ENCODE results near the gene MYO10. TPM values are rescaled to one million over a fixed set of nuclear protein-coding genes. Genes with fewer than 3 reads are reported as not detected.

MYO10 gene
- total RNA-seq, 1 experiment from 2014 or later: 71.9 TPM

GRCh38 chr5:16733331-16734006, 202.6 kb downstream of the MYO10 start:
- no peaks in the 10 kb centered on the region for H3K9me3 ChIP-seq (ENCODE audit: control insufficient read depth, insufficient read depth, low read depth, low read length)
- H3K36me3 ChIP-seq (ENCODE audit: control insufficient read depth, insufficient read depth, low read length): no peaks in the 10 kb centered on the region
- in situ Hi-C loops (cut with HindIII; ENCODE audit: low pct_unique_long_range_greater_than_20kb, low sequenced_read_pairs) (no loop called here), intact Hi-C loops (cut with micrococcal nuclease; ENCODE audit: unreplicated experiment) (no loop called here)
- POLR2A ChIA-PET: interaction anchor here (0.6 kb wide), 1 partner anchor 29 kb away, joined by 9 read pairs; no protein-coding TSS in a partner anchor
- TF ChIP-seq SIN3A (IDR thresholded peaks at IDR 0.05; ENCODE audit: borderline replicate concordance, insufficient read depth, low read depth, low read length) (no peak), REST (IDR thresholded peaks at IDR 0.05; ENCODE audit: insufficient read depth in 1 of 2, low read depth in 2 of 2, low read length in 1 of 2) (no peak), TCF7L2 (IDR thresholded peaks at IDR 0.05; ENCODE audit: low read depth, low read length) (no peak), POLR2AphosphoS5 (IDR thresholded peaks at IDR 0.05; ENCODE audit: low read depth, low read length) (no peak), CTCF (IDR thresholded peaks at IDR 0.05) (no peak)
- CTCF ChIA-PET: no interaction called here
- H3K4me3 ChIP-seq (ENCODE audit: low read depth in 2 of 2, low read length in 2 of 2): no peak overlapping the region
- no peak overlapping the region for H3K27ac ChIP-seq (ENCODE audit: low read length)
- BruUV-seq (replicated peaks): no TSS peak
- ATAC-seq (no peak), DNase-seq (ENCODE audit: low read depth, low spot score) (no peak)
- no peaks in the 10 kb centered on the region for H3K27me3 ChIP-seq (ENCODE audit: control insufficient read depth, insufficient read depth, low read length)
- no peaks in the 10 kb centered on the region; the same call in 1 of the 2 replicates for H3K4me1 ChIP-seq (ENCODE audit: control insufficient read depth, insufficient read depth, low read length)

- no TSS peak for BruUV-seq (replicated peaks)
- in situ Hi-C loops (cut with HindIII; ENCODE audit: low pct_unique_long_range_greater_than_20kb, low sequenced_read_pairs): no loop called here
- ChIA-PET CTCF (no interaction called here), POLR2A (no interaction called here)
- H3K9me3 ChIP-seq (ENCODE audit: control insufficient read depth, insufficient read depth, low read depth, low read length): no peaks in the 10 kb centered on the region
- H3K27me3 ChIP-seq (ENCODE audit: control insufficient read depth, insufficient read depth, low read length): no peaks in the 10 kb centered on the region
- no peak overlapping the region for H3K4me3 ChIP-seq (ENCODE audit: low read depth in 2 of 2, low read length in 2 of 2)
- DNase-seq (ENCODE audit: low read depth, low spot score) (no peak), ATAC-seq (no peak)
- H3K27ac ChIP-seq (ENCODE audit: low read length): no peak overlapping the region
- TF ChIP-seq REST (IDR thresholded peaks at IDR 0.05; ENCODE audit: insufficient read depth in 1 of 2, low read depth in 2 of 2, low read length in 1 of 2) (no peak), CTCF (IDR thresholded peaks at IDR 0.05) (no peak), SIN3A (IDR thresholded peaks at IDR 0.05; ENCODE audit: borderline replicate concordance, insufficient read depth, low read depth, low read length) (no peak), POLR2AphosphoS5 (IDR thresholded peaks at IDR 0.05; ENCODE audit: low read depth, low read length) (no peak), TCF7L2 (IDR thresholded peaks at IDR 0.05; ENCODE audit: low read depth, low read length) (no peak)
- intact Hi-C loops (cut with micrococcal nuclease; ENCODE audit: unreplicated experiment): no loop called here
- H3K36me3 ChIP-seq (ENCODE audit: control insufficient read depth, insufficient read depth, low read length): no peaks in the 10 kb centered on the region
- H3K4me1 ChIP-seq (ENCODE audit: control insufficient read depth, insufficient read depth, low read length): no peaks in the 10 kb centered on the region; the same call in 1 of the 2 replicates
These were observed 203.7 kb downstream of the MYO10 start for GRCh38 chr5:16732356-16732755.

All from Panc1 (cell line).